GM12891 (cell line): ENCODE results near the gene MYO6.

Experiments
- PAX5 ChIP-seq: IDR thresholded peaks from 2 replicates; pipeline ENCODE4 v1.6.1; 2011; ENCODE audit warnings: low read length, moderate library complexity, mild to moderate bottlenecking; ENCODE audit not compliant: insufficient read depth, severe bottlenecking
- POLR2A ChIP-seq: IDR thresholded peaks from 2 replicates; pipeline ENCODE4 v1.6.1; 2011; ENCODE audit warnings: low read depth, low read length, control low read depth
- POLR2AphosphoS5 ChIP-seq: IDR thresholded peaks from 2 replicates; pipeline ENCODE4 v1.6.1; 2011; ENCODE audit warnings: low read depth, low read length, control low read depth
- POU2F2 ChIP-seq: IDR thresholded peaks from 2 replicates; pipeline ENCODE4 v1.6.1; 2011; ENCODE audit warnings: low read depth, mild to moderate bottlenecking, control low read depth, low read length, moderate library complexity
- SPI1 ChIP-seq: IDR thresholded peaks from 2 replicates; pipeline ENCODE4 v1.6.1; 2011; ENCODE audit warnings: low read depth, low read length, control low read depth
- TAF1 ChIP-seq: IDR thresholded peaks from 2 replicates; pipeline ENCODE4 v1.6.1; 2011; ENCODE audit warnings: low read depth, low read length, control low read depth

DNA sequence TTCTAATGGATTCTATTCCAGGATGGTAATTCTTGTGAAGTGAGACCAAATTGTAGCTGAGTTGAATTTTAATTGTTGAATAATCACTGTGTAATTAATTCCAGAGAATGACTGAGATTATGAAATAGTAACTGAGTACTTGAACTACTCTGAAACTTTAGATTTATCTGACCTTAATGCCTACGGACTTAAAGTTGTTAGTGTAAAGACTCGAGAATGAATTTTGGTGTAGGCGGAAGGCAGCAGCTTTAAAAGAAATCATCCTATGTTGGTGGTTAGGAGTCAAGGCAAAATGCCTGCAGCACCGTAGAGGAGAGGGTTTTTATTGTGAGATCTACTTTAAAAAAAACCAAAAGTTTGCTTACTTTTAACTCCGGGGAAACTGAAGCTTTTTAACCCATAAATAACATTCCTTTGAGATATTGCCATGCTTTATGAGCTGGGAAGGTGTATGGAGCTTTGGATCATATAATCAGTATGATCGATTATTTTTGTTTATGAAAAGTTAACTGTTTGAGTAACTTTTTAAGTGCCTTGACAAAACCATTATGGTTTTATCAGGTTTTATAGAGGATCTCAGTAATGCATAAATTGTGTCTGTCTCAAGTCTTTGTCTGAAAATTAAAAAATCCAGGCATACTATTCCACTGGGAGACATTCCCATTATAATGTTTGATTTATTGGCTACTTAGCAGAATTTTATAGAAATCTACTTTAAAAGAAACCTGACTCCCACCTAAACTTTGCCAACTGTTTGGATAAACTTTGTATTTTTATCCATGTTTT, 46.1 kb downstream of the MYO6 start:
- TF ChIP-seq POLR2A, result no peak
- no peak for TF ChIP-seq TAF1
- TF ChIP-seq POU2F2, result no peak
- TF ChIP-seq POLR2AphosphoS5, result no peak
- TF ChIP-seq SPI1, result no peak
- TF ChIP-seq PAX5, result no peak
